Stromal cell of bone marrow (primary cell): Measurements from ENCODE around the gene VNN1.

ENCODE experiments used
- DNase-seq: peaks from one replicate; pipeline ENCODE4 v3.0.0-alpha.2; 2012; ENCODE audit warnings: low read depth

Gene VNN1

GRCh38 chr6:132713352-132714134 lies at the start of gene VNN1:
Gene VNN1, minus strand, starts transcription at chr6:132714055. Its CDS starts 20 bp downstream, at chr6:132714035.
- DNase-seq: no peak

- DNase-seq: no peak
Observed at GRCh38 chr6:132763269-132763668, 49.4 kb upstream of the VNN1 start.

- DNase-seq: no peak
Observed at GRCh38 chr6:132760256-132760655, 46.4 kb upstream of the VNN1 start.

- DNase-seq: no peak
Observed at GRCh38 chr6:132758689-132759088, 44.8 kb upstream of the VNN1 start.

GRCh38 chr6:132752255-132752654 lies 38.4 kb upstream of the VNN1 start:
- no peak for DNase-seq

GRCh38 chr6:132751828-132752227 lies 38.0 kb upstream of the VNN1 start:
- no peak for DNase-seq

GRCh38 chr6:132751306-132751705 lies 37.5 kb upstream of the VNN1 start:
- no peak for DNase-seq

GRCh38 chr6:132750455-132751248 lies 36.8 kb upstream of the VNN1 start:
- DNase-seq: no peak

GRCh38 chr6:132749111-132749510 lies 35.3 kb upstream of the VNN1 start:
- DNase-seq: no peak

GRCh38 chr6:132748446-132748845 lies 34.6 kb upstream of the VNN1 start:
- no peak for DNase-seq

GRCh38 chr6:132746048-132746447 lies 32.2 kb upstream of the VNN1 start:
- DNase-seq: no peak

- DNase-seq: no peak
Observed at GRCh38 chr6:132742495-132742894, 28.6 kb upstream of the VNN1 start.

- DNase-seq: no peak
Observed at GRCh38 chr6:132741281-132741680, 27.4 kb upstream of the VNN1 start.

- no peak for DNase-seq
Observed at GRCh38 chr6:132736239-132736638, 22.4 kb upstream of the VNN1 start.

- no peak for DNase-seq
Observed at GRCh38 chr6:132734694-132735236, 20.9 kb upstream of the VNN1 start.

- no peak for DNase-seq
Observed at GRCh38 chr6:132733814-132734213, 20.0 kb upstream of the VNN1 start.

GRCh38 chr6:132733283-132733682 lies 19.4 kb upstream of the VNN1 start:
- no peak for DNase-seq

- no peak for DNase-seq
Observed at GRCh38 chr6:132731086-132731485, 17.2 kb upstream of the VNN1 start.

- DNase-seq: peak; percentile 72
Observed at GRCh38 chr6:132730560-132730959, 16.7 kb upstream of the VNN1 start.

GRCh38 chr6:132728616-132729015 lies 14.8 kb upstream of the VNN1 start:
- no peak for DNase-seq

- no peak for DNase-seq
Observed at GRCh38 chr6:132726608-132726975, 12.7 kb upstream of the VNN1 start.

- no peak for DNase-seq
Observed at GRCh38 chr6:132725947-132726607, 12.2 kb upstream of the VNN1 start.

- no peak for DNase-seq
Observed at GRCh38 chr6:132725471-132725870, 11.6 kb upstream of the VNN1 start.
